ENCODE results near the gene LRPPRC. TPM values are rescaled to one million over a fixed set of nuclear protein-coding genes. Genes with fewer than 3 reads are reported as not detected.

Gene LRPPRC
- total and polyA plus RNA-seq, 9 of the 15 experiments (the other 6 are each of a cell fraction or from before 2014, with no cell fraction given), result 41.5 to 214 (median 138) TPM

GRCh38 chr2:43985359-43985758, 10.4 kb downstream of the LRPPRC start (continued):
- TF ChIP-seq, protein P1, sequence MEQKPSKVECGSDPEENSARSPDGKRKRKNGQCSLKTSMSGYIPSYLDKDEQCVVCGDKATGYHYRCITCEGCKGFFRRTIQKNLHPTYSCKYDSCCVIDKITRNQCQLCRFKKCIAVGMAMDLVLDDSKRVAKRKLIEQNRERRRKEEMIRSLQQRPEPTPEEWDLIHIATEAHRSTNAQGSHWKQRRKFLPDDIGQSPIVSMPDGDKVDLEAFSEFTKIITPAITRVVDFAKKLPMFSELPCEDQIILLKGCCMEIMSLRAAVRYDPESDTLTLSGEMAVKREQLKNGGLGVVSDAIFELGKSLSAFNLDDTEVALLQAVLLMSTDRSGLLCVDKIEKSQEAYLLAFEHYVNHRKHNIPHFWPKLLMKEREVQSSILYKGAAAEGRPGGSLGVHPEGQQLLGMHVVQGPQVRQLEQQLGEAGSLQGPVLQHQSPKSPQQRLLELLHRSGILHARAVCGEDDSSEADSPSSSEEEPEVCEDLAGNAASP (IDR thresholded peaks at IDR 0.05), result peak; percentile 28; the same call in 1 of the 2 replicates
- TF ChIP-seq EZH2 (IDR thresholded peaks at IDR 0.05; ENCODE audit: borderline replicate concordance, low read depth, low read length), result no peak
- TF ChIP-seq BRD4 (IDR thresholded peaks at IDR 0.05), result no peak
- 0 out of 4 replicates have a peak, but pooled peaks of 1 of the 2 experiments have one; percentile 18 for TF ChIP-seq MAZ (CRISPR knock-in tag; conservative IDR thresholded peaks at IDR 0.05 in 1 of 2, IDR thresholded peaks at IDR 0.05 in 1 of 2)
- TF ChIP-seq ASH1L (IDR thresholded peaks at IDR 0.05; ENCODE audit: borderline replicate concordance, low read depth, partially characterized antibody), result no peak
- TF ChIP-seq GATAD2B (IDR thresholded peaks at IDR 0.05; ENCODE audit: borderline replicate concordance), result no peak; the same call in 1 of the 2 replicates
- peak; percentile 55; the same call in 1 of the 2 replicates for TF ChIP-seq ATF7 (IDR thresholded peaks at IDR 0.05)
- no peak for TF ChIP-seq ZNF24 (IDR thresholded peaks at IDR 0.05)
- TF ChIP-seq ZFP1 (CRISPR knock-in tag; IDR thresholded peaks at IDR 0.05), result no peak
- TF ChIP-seq ZNF668 (CRISPR knock-in tag; IDR thresholded peaks at IDR 0.05), result 0 out of 2 replicates have a peak, but pooled peaks have one; percentile 14
- TF ChIP-seq KAT8 (IDR thresholded peaks at IDR 0.05; ENCODE audit: low read depth), result no peak
- TF ChIP-seq GATA2 (CRISPR knock-in tag; IDR thresholded peaks at IDR 0.05), result no peak
- TF ChIP-seq, protein P2, sequence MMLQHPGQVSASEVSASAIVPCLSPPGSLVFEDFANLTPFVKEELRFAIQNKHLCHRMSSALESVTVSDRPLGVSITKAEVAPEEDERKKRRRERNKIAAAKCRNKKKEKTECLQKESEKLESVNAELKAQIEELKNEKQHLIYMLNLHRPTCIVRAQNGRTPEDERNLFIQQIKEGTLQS (IDR thresholded peaks at IDR 0.05), result peak; percentile 91
- TF ChIP-seq, protein P2 (CRISPR knock-in tag; conservative IDR thresholded peaks at IDR 0.05), result no peak
- no peak for TF ChIP-seq ZNF717 (CRISPR knock-in tag; IDR thresholded peaks at IDR 0.05)
- TF ChIP-seq SMAD4 (CRISPR knock-in tag; conservative IDR thresholded peaks at IDR 0.05), result peak; percentile 67; the same call in 1 of the 2 replicates
- TF ChIP-seq NONO (IDR thresholded peaks at IDR 0.05; ENCODE audit: low read depth in 2 of 2, low read length in 1 of 2), result no peak
- TF ChIP-seq MYC (IDR thresholded peaks at IDR 0.05; ENCODE audit: low read depth, low read length), result peak; percentile 91
- TF ChIP-seq MYC (CRISPR knock-in tag; IDR thresholded peaks at IDR 0.05; ENCODE audit: borderline replicate concordance, low read depth), result no peak
- no peak for TF ChIP-seq COPS2 (conservative IDR thresholded peaks at IDR 0.05)
- TF ChIP-seq ZNF354B (CRISPR knock-in tag; IDR thresholded peaks at IDR 0.05), result no peak
- TF ChIP-seq PRMT5 (CRISPR knock-in tag; IDR thresholded peaks at IDR 0.05), result no peak
- no peak for TF ChIP-seq CREB1 (IDR thresholded peaks at IDR 0.05)
- no peak for TF ChIP-seq CREB1 (CRISPR knock-in tag; IDR thresholded peaks at IDR 0.05)
- TF ChIP-seq MAFK (IDR thresholded peaks at IDR 0.05; ENCODE audit: low read length), result no peak
- TF ChIP-seq TEAD4 (IDR thresholded peaks at IDR 0.05; ENCODE audit: low read length), result no peak
- no peak for TF ChIP-seq TEAD4 (CRISPR knock-in tag; IDR thresholded peaks at IDR 0.05; ENCODE audit: borderline replicate concordance)
- no peak for TF ChIP-seq ZBED1 (IDR thresholded peaks at IDR 0.05)
- TF ChIP-seq ZKSCAN1 (IDR thresholded peaks at IDR 0.05; ENCODE audit: low read depth, low read length), result no peak
- 0 out of 2 replicates have a peak, but pooled peaks have one; percentile 10 for TF ChIP-seq ZNF239 (CRISPR knock-in tag; IDR thresholded peaks at IDR 0.05)
- no peak for TF ChIP-seq LCOR (CRISPR knock-in tag; IDR thresholded peaks at IDR 0.05)
- TF ChIP-seq ZNF561 (CRISPR knock-in tag; conservative IDR thresholded peaks at IDR 0.05), result no peak
- peak; percentile 74; a peak in 2 of 4 replicates for TF ChIP-seq TRIM24 (IDR thresholded peaks at IDR 0.05)
- TF ChIP-seq CCAR2 (IDR thresholded peaks at IDR 0.05; ENCODE audit: low read depth, low read length), result no peak

Data from K562 (cell line).